ENCODE results near the gene PHKG1.
"Not testable (repeated sequence)": the region's sequence is repeated elsewhere in the genome, so short reads cannot be mapped to it uniquely, and the experiment has no call there.

Gene PHKG1

DNA sequence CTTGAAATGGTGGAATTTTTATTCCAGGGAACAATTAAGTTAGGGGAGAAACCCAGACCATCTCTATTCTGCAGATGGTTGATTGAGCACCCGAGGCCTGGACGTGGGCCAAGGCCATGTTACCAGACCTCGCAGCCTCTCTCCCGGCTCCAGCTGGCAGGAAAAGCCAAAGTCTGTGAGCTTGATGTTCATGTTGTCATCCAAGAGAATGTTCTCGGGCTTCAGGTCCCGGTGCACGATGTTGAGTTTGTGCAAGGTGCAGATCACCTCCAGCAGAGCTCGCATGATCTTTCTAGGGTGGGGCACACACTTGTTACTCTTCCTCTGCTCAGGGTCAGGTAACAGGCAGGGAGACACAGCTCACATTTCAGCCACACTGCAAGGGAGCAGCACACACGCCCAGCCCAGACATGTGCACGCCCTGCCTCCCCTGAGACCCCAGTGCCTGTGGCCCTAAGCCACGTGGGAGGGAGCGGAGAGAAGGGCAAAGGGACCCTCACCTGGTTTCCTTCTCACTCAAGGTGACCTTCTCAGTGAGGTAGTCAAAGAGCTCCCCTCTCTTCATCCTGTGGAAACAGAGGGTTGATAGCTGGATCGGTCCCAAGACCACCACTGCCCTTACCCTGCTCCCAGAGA is 9.5 kb downstream of the PHKG1 start:
- DNase-seq (ENCODE audit: extremely low spot score): no peak
- TF ChIP-seq FOXK2 (IDR thresholded peaks at IDR 0.05) (no peak), SP1 (IDR thresholded peaks at IDR 0.05) (no peak), FOXA1 (IDR thresholded peaks at IDR 0.05) (no peak), L3MBTL2 (conservative IDR thresholded peaks at IDR 0.05) (no peak), ZNF384 (IDR thresholded peaks at IDR 0.05) (no peak), HDGF (IDR thresholded peaks at IDR 0.05; ENCODE audit: borderline replicate concordance) (no peak), BHLHE40 (IDR thresholded peaks at IDR 0.05; ENCODE audit: borderline replicate concordance) (no peak), ARNT (IDR thresholded peaks at IDR 0.05) (no peak), FOXM1 (IDR thresholded peaks at IDR 0.05; ENCODE audit: borderline replicate concordance) (no peak), NFRKB (IDR thresholded peaks at IDR 0.05) (no peak), PKNOX1 (IDR thresholded peaks at IDR 0.05) (no peak), LEF1 (IDR thresholded peaks at IDR 0.05; ENCODE audit: borderline replicate concordance) (no peak), TARDBP (IDR thresholded peaks at IDR 0.05) (no peak), ELF4 (IDR thresholded peaks at IDR 0.05) (no peak), SUZ12 (IDR thresholded peaks at IDR 0.05) (no peak), CTBP1 (IDR thresholded peaks at IDR 0.05; ENCODE audit: borderline replicate concordance) (no peak)
- POLR2A ChIA-PET: interaction anchor here (1.9 kb wide), 1 partner anchor 23 kb away, joined by 5 read pairs; the partner anchor contains the start of gene CHCHD2
- CTCF ChIA-PET: no interaction called here

DNA sequence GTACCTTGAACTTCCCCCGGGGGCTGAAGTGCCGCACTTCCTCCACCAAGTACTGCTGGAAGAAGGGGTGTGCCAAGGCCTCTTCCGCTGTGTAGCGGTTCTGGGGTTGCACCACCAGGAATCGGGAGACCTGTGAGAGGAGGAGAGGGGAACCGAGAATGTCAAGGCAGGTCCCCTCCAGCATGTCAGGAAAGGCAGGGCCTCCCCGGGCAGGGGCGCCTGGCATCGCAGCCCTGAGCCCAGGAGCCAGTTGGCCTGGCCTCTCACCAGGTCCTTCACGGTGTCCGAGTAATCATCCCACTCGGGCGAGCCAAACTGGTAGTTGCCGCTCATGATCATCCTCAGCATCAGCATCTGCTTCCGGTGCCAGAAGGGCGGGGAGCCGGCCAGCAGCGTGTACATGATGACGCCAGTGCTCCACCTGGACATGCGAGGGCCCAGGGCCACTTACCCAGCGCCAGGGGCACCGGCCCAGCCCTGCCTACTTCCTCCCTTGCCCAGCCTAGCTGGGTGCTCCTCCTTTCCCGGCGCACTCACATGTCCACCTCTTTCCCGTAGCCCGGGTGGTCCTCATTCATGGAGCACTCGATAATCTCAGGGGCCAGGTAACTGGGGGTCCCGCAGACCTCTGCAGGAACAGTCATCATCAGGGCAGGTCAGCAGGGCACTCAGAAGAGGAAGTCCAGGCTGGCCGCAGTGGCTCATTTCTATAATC is 11.0 kb downstream of the PHKG1 start:
- ChIA-PET POLR2A (interaction anchor here (0.5 kb wide), 1 partner anchor 30 kb away, joined by 3 read pairs; the partner anchor contains the start of genes CCT6A and PSPH), CTCF (no interaction called here)
- no peak for DNase-seq (ENCODE audit: extremely low spot score)
- no peak for TF ChIP-seq ELF4 (IDR thresholded peaks at IDR 0.05)

DNA sequence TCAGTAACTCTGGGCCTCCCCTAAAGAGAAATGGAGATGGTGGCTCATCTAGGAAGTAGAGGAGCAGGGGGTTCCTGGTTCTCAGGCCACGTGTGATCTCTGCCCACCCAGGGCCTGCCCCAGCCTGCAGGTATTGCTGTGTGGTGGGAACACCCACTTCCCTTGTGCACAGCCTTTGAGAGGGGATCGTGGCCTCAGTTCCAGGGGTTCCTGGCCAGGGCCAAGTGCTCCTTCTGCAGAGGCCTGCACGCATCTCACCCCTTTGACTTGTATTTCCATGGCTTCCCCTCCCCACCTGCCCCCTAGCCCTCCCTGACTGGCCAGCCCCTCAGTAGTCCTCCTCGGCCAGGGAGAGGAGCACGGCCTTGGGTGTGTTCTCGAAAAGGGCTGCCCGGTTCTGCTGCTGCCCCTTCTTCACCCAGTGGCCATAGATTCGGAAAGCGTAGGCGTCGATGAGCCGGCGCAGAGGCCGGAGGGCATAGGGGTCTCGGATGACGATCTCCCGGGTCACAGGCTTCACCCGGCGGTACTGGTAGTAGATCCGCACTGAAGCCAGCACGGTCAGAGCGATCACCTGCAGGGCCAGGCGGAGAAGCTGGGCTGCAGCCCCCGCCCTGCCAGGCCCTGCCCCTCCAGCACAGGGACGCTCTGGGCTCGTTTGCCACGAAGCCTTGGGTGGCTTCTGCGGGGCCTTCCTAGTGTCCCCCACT is 11.9 kb downstream of the PHKG1 start:
- DNase-seq (ENCODE audit: extremely low spot score); POLR2A ChIA-PET; CTCF ChIA-PET: not testable (repeated sequence)

DNA sequence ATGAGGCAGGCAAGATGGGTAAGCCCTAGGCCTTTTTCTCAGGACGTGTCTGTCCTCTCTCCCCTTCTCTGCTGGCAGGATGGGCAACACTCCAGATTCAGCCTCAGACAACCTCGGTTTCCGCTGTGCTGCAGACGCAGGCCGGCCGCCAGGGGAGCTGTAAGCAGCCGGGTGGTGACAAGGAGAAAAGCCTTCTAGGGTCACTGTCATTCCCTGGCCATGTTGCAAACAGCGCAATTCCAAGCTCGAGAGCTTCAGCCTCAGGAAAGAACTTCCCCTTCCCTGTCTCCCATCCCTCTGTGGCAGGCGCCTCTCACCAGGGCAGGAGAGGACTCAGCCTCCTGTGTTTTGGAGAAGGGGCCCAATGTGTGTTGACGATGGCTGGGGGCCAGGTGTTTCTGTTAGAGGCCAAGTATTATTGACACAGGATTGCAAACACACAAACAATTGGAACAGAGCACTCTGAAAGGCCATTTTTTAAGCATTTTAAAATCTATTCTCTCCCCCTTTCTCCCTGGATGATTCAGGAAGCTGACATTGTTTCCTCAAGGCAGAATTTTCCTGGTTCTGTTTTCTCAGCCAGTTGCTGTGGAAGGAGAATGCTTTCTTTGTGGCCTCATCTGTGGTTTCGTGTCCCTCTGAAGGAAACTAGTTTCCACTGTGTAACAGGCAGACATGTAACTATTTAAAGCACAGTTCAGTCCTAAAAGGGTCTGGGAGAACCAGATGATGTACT is 13.1 kb downstream of the PHKG1 start:
- POLR2A ChIA-PET: no interaction called here
- DNase-seq (ENCODE audit: extremely low spot score): no peak
- TF ChIP-seq LEF1 (IDR thresholded peaks at IDR 0.05; ENCODE audit: borderline replicate concordance) (no peak), FOXK2 (IDR thresholded peaks at IDR 0.05) (no peak)
- CTCF ChIA-PET: no interaction called here

- no peak for DNase-seq (ENCODE audit: extremely low spot score)
- POLR2A ChIA-PET: interaction anchor here (1.1 kb wide), 1 partner anchor 27 kb away, joined by 3 read pairs; the partner anchor contains the start of genes CCT6A and PSPH
- TF ChIP-seq HDGF (IDR thresholded peaks at IDR 0.05; ENCODE audit: borderline replicate concordance) (no peak), ARNT (IDR thresholded peaks at IDR 0.05) (no peak), FOXA1 (IDR thresholded peaks at IDR 0.05) (no peak), PKNOX1 (IDR thresholded peaks at IDR 0.05) (no peak), CTBP1 (IDR thresholded peaks at IDR 0.05; ENCODE audit: borderline replicate concordance) (no peak), FOXK2 (IDR thresholded peaks at IDR 0.05) (no peak), ZNF384 (IDR thresholded peaks at IDR 0.05) (no peak), ELF4 (IDR thresholded peaks at IDR 0.05) (no peak), SP1 (IDR thresholded peaks at IDR 0.05) (no peak), LEF1 (IDR thresholded peaks at IDR 0.05; ENCODE audit: borderline replicate concordance) (no peak), FOXM1 (IDR thresholded peaks at IDR 0.05; ENCODE audit: borderline replicate concordance) (no peak), NFRKB (IDR thresholded peaks at IDR 0.05) (no peak), L3MBTL2 (conservative IDR thresholded peaks at IDR 0.05) (no peak)
- CTCF ChIA-PET: no interaction called here
Measured at GRCh38 chr7:56078196-56078595, 14.6 kb downstream of the PHKG1 start.

DNA sequence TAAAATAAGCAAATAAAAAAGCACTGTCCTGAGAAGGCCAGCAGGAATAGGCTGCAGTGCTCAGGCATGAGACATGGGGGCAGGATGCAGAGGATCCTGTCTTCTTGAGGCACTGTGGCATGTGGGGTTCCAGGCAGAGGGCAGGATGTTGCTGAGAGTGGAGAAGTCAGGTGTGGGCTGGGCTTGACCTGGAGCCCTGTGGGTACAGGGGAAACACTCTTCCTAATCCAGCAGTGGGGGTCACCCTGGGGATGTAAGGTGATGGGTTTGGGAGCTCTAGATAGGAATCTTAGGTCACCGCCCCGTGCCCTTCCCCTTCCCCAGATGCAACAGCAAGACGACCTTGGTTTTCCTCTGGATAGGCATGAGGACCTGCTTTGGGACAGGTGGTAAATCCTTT is 15.1 kb downstream of the PHKG1 start:
- CTCF ChIA-PET: no interaction called here
- TF ChIP-seq NFRKB (IDR thresholded peaks at IDR 0.05) (no peak), L3MBTL2 (conservative IDR thresholded peaks at IDR 0.05) (no peak), SUZ12 (IDR thresholded peaks at IDR 0.05) (no peak), BHLHE40 (IDR thresholded peaks at IDR 0.05; ENCODE audit: borderline replicate concordance) (no peak), SP1 (IDR thresholded peaks at IDR 0.05) (no peak), ZNF384 (IDR thresholded peaks at IDR 0.05) (no peak), FOXA1 (IDR thresholded peaks at IDR 0.05) (no peak), CTBP1 (IDR thresholded peaks at IDR 0.05; ENCODE audit: borderline replicate concordance) (no peak), FOXK2 (IDR thresholded peaks at IDR 0.05) (no peak), TARDBP (IDR thresholded peaks at IDR 0.05) (no peak), HDGF (IDR thresholded peaks at IDR 0.05; ENCODE audit: borderline replicate concordance) (no peak), ELF4 (IDR thresholded peaks at IDR 0.05) (no peak), LEF1 (IDR thresholded peaks at IDR 0.05; ENCODE audit: borderline replicate concordance) (no peak), FOXM1 (IDR thresholded peaks at IDR 0.05; ENCODE audit: borderline replicate concordance) (no peak)
- DNase-seq (ENCODE audit: extremely low spot score): no peak
- POLR2A ChIA-PET: interaction anchor here (1.1 kb wide), 1 partner anchor 26 kb away, joined by 3 read pairs; the partner anchor contains the start of genes CCT6A and PSPH
